ENCODE results near the gene HSPBP1. TPM values are rescaled to one million over a fixed set of nuclear protein-coding genes. Genes with fewer than 3 reads are reported as not detected.

HSPBP1 gene
- total and polyA plus RNA-seq, 9 of the 15 experiments (the other 6 are each of a cell fraction or from before 2014, with no cell fraction given): 0.83 to 81.3 (median 21.8) TPM

DNA sequence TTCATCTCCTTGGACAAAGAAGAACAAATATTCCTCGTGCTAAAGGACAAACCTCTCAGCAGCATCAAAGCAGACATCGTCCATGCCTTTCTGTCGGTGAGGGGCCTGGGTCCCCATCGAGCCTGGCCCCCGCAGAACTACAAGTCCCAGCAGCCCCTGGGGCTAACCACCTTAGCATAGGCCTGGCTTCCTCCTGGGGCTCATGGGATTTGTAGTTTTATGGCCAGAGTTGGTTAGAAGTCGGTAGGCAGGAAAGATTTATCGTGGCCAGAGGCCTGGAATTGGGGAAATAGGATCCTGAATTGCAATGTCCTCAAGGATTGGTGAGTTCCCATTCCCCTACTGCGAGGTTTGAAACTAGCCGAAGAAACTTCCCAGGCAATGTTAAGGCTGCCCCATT, 25.6 kb upstream of the HSPBP1 start (continued):
- TF ChIP-seq, protein P1, sequence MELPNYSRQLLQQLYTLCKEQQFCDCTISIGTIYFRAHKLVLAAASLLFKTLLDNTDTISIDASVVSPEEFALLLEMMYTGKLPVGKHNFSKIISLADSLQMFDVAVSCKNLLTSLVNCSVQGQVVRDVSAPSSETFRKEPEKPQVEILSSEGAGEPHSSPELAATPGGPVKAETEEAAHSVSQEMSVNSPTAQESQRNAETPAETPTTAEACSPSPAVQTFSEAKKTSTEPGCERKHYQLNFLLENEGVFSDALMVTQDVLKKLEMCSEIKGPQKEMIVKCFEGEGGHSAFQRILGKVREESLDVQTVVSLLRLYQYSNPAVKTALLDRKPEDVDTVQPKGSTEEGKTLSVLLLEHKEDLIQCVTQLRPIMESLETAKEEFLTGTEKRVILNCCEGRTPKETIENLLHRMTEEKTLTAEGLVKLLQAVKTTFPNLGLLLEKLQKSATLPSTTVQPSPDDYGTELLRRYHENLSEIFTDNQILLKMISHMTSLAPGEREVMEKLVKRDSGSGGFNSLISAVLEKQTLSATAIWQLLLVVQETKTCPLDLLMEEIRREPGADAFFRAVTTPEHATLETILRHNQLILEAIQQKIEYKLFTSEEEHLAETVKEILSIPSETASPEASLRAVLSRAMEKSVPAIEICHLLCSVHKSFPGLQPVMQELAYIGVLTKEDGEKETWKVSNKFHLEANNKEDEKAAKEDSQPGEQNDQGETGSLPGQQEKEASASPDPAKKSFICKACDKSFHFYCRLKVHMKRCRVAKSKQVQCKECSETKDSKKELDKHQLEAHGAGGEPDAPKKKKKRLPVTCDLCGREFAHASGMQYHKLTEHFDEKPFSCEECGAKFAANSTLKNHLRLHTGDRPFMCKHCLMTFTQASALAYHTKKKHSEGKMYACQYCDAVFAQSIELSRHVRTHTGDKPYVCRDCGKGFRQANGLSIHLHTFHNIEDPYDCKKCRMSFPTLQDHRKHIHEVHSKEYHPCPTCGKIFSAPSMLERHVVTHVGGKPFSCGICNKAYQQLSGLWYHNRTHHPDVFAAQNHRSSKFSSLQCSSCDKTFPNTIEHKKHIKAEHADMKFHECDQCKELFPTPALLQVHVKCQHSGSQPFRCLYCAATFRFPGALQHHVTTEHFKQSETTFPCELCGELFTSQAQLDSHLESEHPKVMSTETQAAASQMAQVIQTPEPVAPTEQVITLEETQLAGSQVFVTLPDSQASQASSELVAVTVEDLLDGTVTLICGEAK (IDR thresholded peaks at IDR 0.05): peak; percentile 54
- TF ChIP-seq, protein P1 (CRISPR knock-in tag; IDR thresholded peaks at IDR 0.05): no peak
- TF ChIP-seq BACH1 (tag; IDR thresholded peaks at IDR 0.05) (0 out of 2 replicates have a peak, but pooled peaks have one; percentile 64), NR2C1 (IDR thresholded peaks at IDR 0.05) (no peak), NR2C1 (tag; IDR thresholded peaks at IDR 0.05) (peak; percentile 64), ZNF592 (IDR thresholded peaks at IDR 0.05) (peak; percentile 86), ZNF134 (CRISPR knock-in tag; conservative IDR thresholded peaks at IDR 0.05) (no peak), SMARCE1 (IDR thresholded peaks at IDR 0.05) (no peak), HCFC1 (IDR thresholded peaks at IDR 0.05; ENCODE audit: low read depth, low read length) (peak; percentile 99), PKNOX1 (IDR thresholded peaks at IDR 0.05) (no peak), TFAP4 (CRISPR knock-in tag; IDR thresholded peaks at IDR 0.05; ENCODE audit: borderline replicate concordance) (peak; percentile 30; the same call in 1 of the 2 replicates), IRF1 (CRISPR knock-in tag; IDR thresholded peaks at IDR 0.05; ENCODE audit: borderline replicate concordance) (no peak), MTA1 (IDR thresholded peaks at IDR 0.05; ENCODE audit: borderline replicate concordance) (no peak)
